ENCODE measurements around the gene ANXA5. TPM values are rescaled to one million over a fixed set of nuclear protein-coding genes. Genes with fewer than 3 reads are reported as not detected.

The ANXA5 gene
- total and polyA plus RNA-seq, 2 experiments from 2014 or later, result 508 to 718 TPM

- Histone ChIP-seq H3K79me2 (no peaks in the 10 kb centered on the region), H3K4me3 (no peak overlapping the region), H3K9me3 (ENCODE audit: low read depth) (no peaks in the 10 kb centered on the region), H3K36me3 (replicated peaks; ENCODE audit: insufficient read depth, low read depth) (no peaks in the 10 kb centered on the region), H3K27ac (no peak overlapping the region), H3K4me2 (no peak overlapping the region), H3K9me2 (replicated peaks; ENCODE audit: insufficient read depth) (no peaks in the 10 kb centered on the region), H4K20me1 (ENCODE audit: insufficient read depth, poor library complexity, severe bottlenecking) (no peaks in the 10 kb centered on the region), H2AFZ (no peak overlapping the region), H3K4me1 (ENCODE audit: insufficient read depth) (peaks cover 9% of the 10 kb centered on the region), H3K27me3 (no peaks in the 10 kb centered on the region)
- 100% methylated on average over 3 of the region's 3 CpGs for WGBS (ENCODE audit: low lambda C conversion rate, missing lambda C conversion rate)
- no peak for DNase-seq (ENCODE audit: low spot score)
- TF ChIP-seq EZH2phosphoT487 (IDR thresholded peaks at IDR 0.05; ENCODE audit: low read depth, severe bottlenecking, unreplicated experiment) (no peak), EZH2 (IDR thresholded peaks at IDR 0.05; ENCODE audit: borderline replicate concordance) (no peak)
These were observed 13.1 kb upstream of the ANXA5 start for GRCh38 chr4:121709766-121710405.

DNA sequence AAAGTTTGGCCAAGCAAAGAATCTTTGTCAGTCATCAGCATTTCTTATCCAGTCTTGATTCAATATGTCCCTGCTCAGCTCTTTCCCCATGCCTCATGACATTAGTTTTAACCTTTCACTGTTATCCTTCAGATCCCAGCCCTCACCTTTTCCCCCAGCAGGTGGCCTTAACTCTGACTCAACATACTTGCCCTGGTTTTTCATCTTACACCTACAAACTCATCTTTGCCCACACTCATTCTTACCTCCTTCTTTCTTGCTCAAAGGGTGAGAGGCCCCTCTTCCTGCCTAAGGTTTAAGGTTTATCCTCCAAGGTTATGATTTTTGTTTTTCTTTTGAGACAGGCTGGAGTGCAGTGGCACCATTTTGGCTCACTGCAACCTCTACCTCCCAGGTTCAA is 10.6 kb upstream of the ANXA5 start:
- no peaks in the 10 kb centered on the region for H3K36me3 ChIP-seq (replicated peaks; ENCODE audit: insufficient read depth, low read depth)
- no peak overlapping the region for H2AFZ ChIP-seq
- no peak for TF ChIP-seq EZH2 (IDR thresholded peaks at IDR 0.05; ENCODE audit: borderline replicate concordance)
- TF ChIP-seq CTCF (IDR thresholded peaks at IDR 0.05; ENCODE audit: poor library complexity), result no peak
- no peak for TF ChIP-seq EZH2phosphoT487 (IDR thresholded peaks at IDR 0.05; ENCODE audit: low read depth, severe bottlenecking, unreplicated experiment)
- no peaks in the 10 kb centered on the region for H4K20me1 ChIP-seq (ENCODE audit: insufficient read depth, poor library complexity, severe bottlenecking)
- no peaks in the 10 kb centered on the region for H3K9me3 ChIP-seq (ENCODE audit: low read depth)
- H3K27ac ChIP-seq, result no peak overlapping the region
- DNase-seq (ENCODE audit: low spot score), result no peak
- H3K27me3 ChIP-seq, result no peaks in the 10 kb centered on the region
- H3K4me1 ChIP-seq (ENCODE audit: insufficient read depth), result peaks cover 6% of the 10 kb centered on the region
- H3K9me2 ChIP-seq (replicated peaks; ENCODE audit: insufficient read depth), result no peaks in the 10 kb centered on the region
- H3K4me2 ChIP-seq, result no peak overlapping the region
- no peaks in the 10 kb centered on the region for H3K79me2 ChIP-seq
- no peak overlapping the region for H3K4me3 ChIP-seq

GRCh38 chr4:121706595-121707021 is 9.8 kb upstream of the ANXA5 start:
- no peaks in the 10 kb centered on the region for H3K79me2 ChIP-seq
- no peak for DNase-seq (ENCODE audit: low spot score)
- H3K27ac ChIP-seq, result no peak overlapping the region
- TF ChIP-seq EZH2phosphoT487 (IDR thresholded peaks at IDR 0.05; ENCODE audit: low read depth, severe bottlenecking, unreplicated experiment), result no peak
- TF ChIP-seq EZH2 (IDR thresholded peaks at IDR 0.05; ENCODE audit: borderline replicate concordance), result no peak
- TF ChIP-seq CTCF (IDR thresholded peaks at IDR 0.05; ENCODE audit: poor library complexity), result no peak
- H3K4me3 ChIP-seq, result no peak overlapping the region
- WGBS (ENCODE audit: low lambda C conversion rate, missing lambda C conversion rate), result 84% methylated on average over 4 of the region's 4 CpGs
- H3K36me3 ChIP-seq (replicated peaks; ENCODE audit: insufficient read depth, low read depth), result no peaks in the 10 kb centered on the region
- no peaks in the 10 kb centered on the region for H3K9me2 ChIP-seq (replicated peaks; ENCODE audit: insufficient read depth)
- no peaks in the 10 kb centered on the region for H4K20me1 ChIP-seq (ENCODE audit: insufficient read depth, poor library complexity, severe bottlenecking)
- H3K9me3 ChIP-seq (ENCODE audit: low read depth), result no peaks in the 10 kb centered on the region
- H3K27me3 ChIP-seq, result no peaks in the 10 kb centered on the region
- no peaks in the 10 kb centered on the region for H3K4me1 ChIP-seq (ENCODE audit: insufficient read depth)
- no peak overlapping the region for H3K4me2 ChIP-seq
- H2AFZ ChIP-seq, result no peak overlapping the region

- no peaks in the 10 kb centered on the region for H3K36me3 ChIP-seq (replicated peaks; ENCODE audit: insufficient read depth, low read depth)
- no peaks in the 10 kb centered on the region for H3K4me1 ChIP-seq (ENCODE audit: insufficient read depth)
- no peak for DNase-seq (ENCODE audit: low spot score)
- no peaks in the 10 kb centered on the region for H3K9me2 ChIP-seq (replicated peaks; ENCODE audit: insufficient read depth)
- TF ChIP-seq CTCF (IDR thresholded peaks at IDR 0.05; ENCODE audit: poor library complexity), result no peak
- TF ChIP-seq EZH2 (IDR thresholded peaks at IDR 0.05; ENCODE audit: borderline replicate concordance), result no peak
- no peak for TF ChIP-seq EZH2phosphoT487 (IDR thresholded peaks at IDR 0.05; ENCODE audit: low read depth, severe bottlenecking, unreplicated experiment)
- no peak overlapping the region for H2AFZ ChIP-seq
- H3K4me2 ChIP-seq, result no peak overlapping the region
- H3K27ac ChIP-seq, result no peak overlapping the region
- H3K27me3 ChIP-seq, result no peaks in the 10 kb centered on the region
- H3K9me3 ChIP-seq (ENCODE audit: low read depth), result no peaks in the 10 kb centered on the region
- no peaks in the 10 kb centered on the region for H3K79me2 ChIP-seq
- no peak overlapping the region for H3K4me3 ChIP-seq
- H4K20me1 ChIP-seq (ENCODE audit: insufficient read depth, poor library complexity, severe bottlenecking), result no peaks in the 10 kb centered on the region
- WGBS (ENCODE audit: low lambda C conversion rate, missing lambda C conversion rate), result 86% methylated on average over 6 of the region's 6 CpGs
These were observed 8.7 kb upstream of the ANXA5 start for GRCh38 chr4:121705521-121705920.

All from hepatocyte (in vitro differentiated cells).